Calu3 (cell line): ENCODE data around the gene RECK. TPM values are rescaled to one million over a fixed set of nuclear protein-coding genes. Genes with fewer than 3 reads are reported as not detected.

Source experiments
- BruUV-seq: library from RNA; stranded (reverse); fragments of 400-500 nt; replicated peaks from 2 replicates; lab custom pipeline; 2021; lab: Mats Ljungman, UMichigan
- CTCF ChIA-PET: fragments of 300-600 bp; sonication (Branson Sonifier 250); formaldehyde crosslinking; loops from one replicate; lab custom pipeline; 2022; ENCODE audit warnings: antibody characterized with exemption; lab: Charles Lee
- DNase-seq: peaks from one replicate; pipeline ENCODE4 v3.0.0; 2022
- H3K27ac Mint-ChIP-seq: one replicate; pipeline ENCODE4 v1.8.0; 2022; ENCODE audit warnings: mixed read lengths; ENCODE audit not compliant: unreplicated experiment
- H3K27me3 Mint-ChIP-seq: one replicate; pipeline ENCODE4 v1.8.0; 2022; ENCODE audit warnings: mixed read lengths; ENCODE audit not compliant: unreplicated experiment
- H3K36me3 Mint-ChIP-seq: one replicate; pipeline ENCODE4 v1.8.0; 2022; ENCODE audit warnings: mild to moderate bottlenecking, moderate library complexity, mixed read lengths; ENCODE audit not compliant: insufficient read depth, unreplicated experiment
- H3K4me1 Mint-ChIP-seq: one replicate; pipeline ENCODE4 v1.8.0; 2022; ENCODE audit warnings: mild to moderate bottlenecking, low read depth, mixed read lengths; ENCODE audit not compliant: unreplicated experiment
- H3K4me3 Mint-ChIP-seq: one replicate; pipeline ENCODE4 v1.8.0; 2022; ENCODE audit warnings: mild to moderate bottlenecking, low read depth, moderate library complexity, mixed read lengths; ENCODE audit not compliant: unreplicated experiment
- H3K9me3 Mint-ChIP-seq: one replicate; pipeline ENCODE4 v1.8.0; 2022; ENCODE audit warnings: low read depth, mixed read lengths; ENCODE audit not compliant: unreplicated experiment
- CTCF ChIP-seq: fragments of 200-600 bp; IDR thresholded peaks from one replicate; pipeline ENCODE4 v1.8.0; 2022; ENCODE audit warnings: antibody characterized with exemption; ENCODE audit not compliant: unreplicated experiment
- intact Hi-C: fragments of 100-400 bp; cut with micrococcal nuclease; formaldehyde crosslinking; loops from one replicate; pipeline ENCODE4 v1.10.0; 2022; ENCODE audit not compliant: unreplicated experiment
- total RNA-seq: library from RNA; stranded (reverse); gene quantifications from 2 replicates; pipeline ENCODE4 v1.2.3, GENCODE V29; 2022

RECK gene
- total RNA-seq, 1 experiment from 2014 or later: 1.1 TPM

- Mint-ChIP-seq H3K27me3 (peaks cover 71% of the 10 kb centered on the region), H3K9me3 (no peaks in the 10 kb centered on the region), H3K27ac (no peak overlapping the region), H3K36me3 (no peaks in the 10 kb centered on the region), H3K4me3 (no peak overlapping the region), H3K4me1 (no peaks in the 10 kb centered on the region)
- no peak for DNase-seq
- intact Hi-C loops: no loop called here
- BruUV-seq: no TSS peak
- no peak for TF ChIP-seq CTCF
- CTCF ChIA-PET: no interaction called here
These were observed 25.3 kb upstream of the RECK start for GRCh38 chr9:36011379-36011778.

GRCh38 chr9:36017278-36017677 lies 19.4 kb upstream of the RECK start:
- H3K4me3 Mint-ChIP-seq: no peak overlapping the region
- DNase-seq: no peak
- BruUV-seq: no TSS peak
- no peaks in the 10 kb centered on the region for H3K36me3 Mint-ChIP-seq
- no peaks in the 10 kb centered on the region for H3K9me3 Mint-ChIP-seq
- H3K27ac Mint-ChIP-seq: no peak overlapping the region
- H3K4me1 Mint-ChIP-seq: no peaks in the 10 kb centered on the region
- H3K27me3 Mint-ChIP-seq: peaks cover 24% of the 10 kb centered on the region
- no peak for TF ChIP-seq CTCF
- intact Hi-C loops: no loop called here
- CTCF ChIA-PET: no interaction called here

GRCh38 chr9:36018129-36018528 lies 18.6 kb upstream of the RECK start:
- BruUV-seq: no TSS peak
- peaks cover 17% of the 10 kb centered on the region for H3K27me3 Mint-ChIP-seq

GRCh38 chr9:36018891-36019720 lies 17.6 kb upstream of the RECK start:
- no TSS peak for BruUV-seq
- H3K4me1 Mint-ChIP-seq: no peaks in the 10 kb centered on the region
- no peaks in the 10 kb centered on the region for H3K9me3 Mint-ChIP-seq
- CTCF ChIA-PET: no interaction called here
- no peak for TF ChIP-seq CTCF
- no peak for DNase-seq
- no peak overlapping the region for H3K27ac Mint-ChIP-seq
- peaks cover 8% of the 10 kb centered on the region for H3K27me3 Mint-ChIP-seq
- H3K36me3 Mint-ChIP-seq: no peaks in the 10 kb centered on the region
- intact Hi-C loops: no loop called here
- no peak overlapping the region for H3K4me3 Mint-ChIP-seq

More at GRCh38 chr9:36018129-36018528, 18.6 kb upstream of the RECK start:
- H3K4me1 Mint-ChIP-seq: no peaks in the 10 kb centered on the region
- TF ChIP-seq CTCF: no peak
- intact Hi-C loops: no loop called here
- H3K27ac Mint-ChIP-seq: no peak overlapping the region
- no peak for DNase-seq
- H3K36me3 Mint-ChIP-seq: no peaks in the 10 kb centered on the region
- H3K4me3 Mint-ChIP-seq: no peak overlapping the region
- CTCF ChIA-PET: no interaction called here
- H3K9me3 Mint-ChIP-seq: no peaks in the 10 kb centered on the region
